Prostate gland (tissue), 2 donors: ENCODE measurements around the gene PSMA6.

Source experiments
- CTCF ChIP-seq, 4 experiments: fragments of 200-600 bp in 2 of 4; fragments of 450-650 bp in 2 of 4; sonication (generic) in 2 of 4; IDR thresholded peaks; 1 replicate in 3 of 4; 2 replicates in 1 of 4; pipeline ENCODE4 v1.5.1; 2016 to 2019; ENCODE audit warnings: antibody characterized with exemption in 4 of 4, mild to moderate bottlenecking in 2 of 4, moderate library complexity in 2 of 4
- POLR2A ChIP-seq: fragments of 450-650 bp; IDR thresholded peaks from one replicate; pipeline ENCODE4 v1.6.1; 2016; ENCODE audit warnings: antibody characterized with exemption, mild to moderate bottlenecking

GRCh38 chr14:35279369-35279768 is 12.8 kb upstream of the PSMA6 start:
- TF ChIP-seq CTCF (IDR thresholded peaks at IDR 0.05) (no peak), POLR2A (no peak)
